ENCODE data around the gene TEKTIP1.

- TF ChIP-seq CTCF (IDR thresholded peaks at IDR 0.05) (no peak), POLR2A (IDR thresholded peaks at IDR 0.05) (no peak)
Observed at GRCh38 chr19:3523361-3524077, 15.5 kb upstream of the TEKTIP1 start.
